Ishikawa (cell line): ENCODE data around the gene ARAF.

Experiments used
- CEBPB ChIP-seq: IDR thresholded peaks from 2 replicates; pipeline ENCODE4 v1.6.1; 2012
- CREB1 ChIP-seq: IDR thresholded peaks from 2 replicates; pipeline ENCODE4 v1.6.1; 2012; ENCODE audit warnings: low read depth
- EGR1 ChIP-seq: IDR thresholded peaks from 2 replicates; pipeline ENCODE4 v1.6.1; 2012
- EP300 ChIP-seq: IDR thresholded peaks from 2 replicates; pipeline ENCODE4 v1.6.1; 2012; ENCODE audit warnings: borderline replicate concordance
- FOXM1 ChIP-seq: IDR thresholded peaks from 2 replicates; pipeline ENCODE4 v1.6.1; 2012; ENCODE audit warnings: low read depth, borderline replicate concordance
- NFIC ChIP-seq: IDR thresholded peaks from 2 replicates; pipeline ENCODE4 v1.6.1; 2012
- RAD21 ChIP-seq: IDR thresholded peaks from 2 replicates; pipeline ENCODE4 v1.6.1; 2012; ENCODE audit warnings: low read depth
- REST ChIP-seq: IDR thresholded peaks from 2 replicates; pipeline ENCODE4 v1.6.1; 2012; ENCODE audit warnings: low read depth, mild to moderate bottlenecking
- TAF1 ChIP-seq: IDR thresholded peaks from 2 replicates; pipeline ENCODE4 v1.6.1; 2012; ENCODE audit warnings: low read depth, mild to moderate bottlenecking
- TCF12 ChIP-seq: IDR thresholded peaks from 2 replicates; pipeline ENCODE4 v1.6.1; 2012; ENCODE audit warnings: low read depth
- TEAD4 ChIP-seq: IDR thresholded peaks from 2 replicates; pipeline ENCODE4 v1.6.1; 2012
- USF1 ChIP-seq: IDR thresholded peaks from 2 replicates; pipeline ENCODE4 v1.6.1; 2012
- YY1 ChIP-seq: IDR thresholded peaks from 2 replicates; pipeline ENCODE4 v1.6.1; 2012; ENCODE audit warnings: low read depth
- ZBTB7A ChIP-seq: IDR thresholded peaks from 2 replicates; pipeline ENCODE4 v1.6.1; 2012; ENCODE audit warnings: low read depth
- TF ChIP-seq, protein P1 (sequence below): IDR thresholded peaks from 2 replicates; pipeline ENCODE4 v1.6.1; 2012

Gene ARAF

GRCh38 chrX:47577901-47578300 lies 16.9 kb downstream of the ARAF start:
- TF ChIP-seq REST (no peak), RAD21 (no peak)

GRCh38 chrX:47578692-47579091 lies 17.7 kb downstream of the ARAF start:
- no peak for TF ChIP-seq RAD21
- TF ChIP-seq REST: no peak
- no peak for TF ChIP-seq TAF1
- no peak for TF ChIP-seq CEBPB
- no peak for TF ChIP-seq FOXM1
- no peak for TF ChIP-seq NFIC
- TF ChIP-seq EGR1: no peak

- TF ChIP-seq TCF12 (no peak), RAD21 (no peak), CREB1 (no peak), FOXM1 (no peak), EP300 (no peak), TEAD4 (no peak), NFIC (no peak), EGR1 (no peak), TAF1 (no peak), YY1 (no peak), USF1 (no peak), REST (no peak), CEBPB (no peak), ZBTB7A (no peak)
- TF ChIP-seq, protein P1, sequence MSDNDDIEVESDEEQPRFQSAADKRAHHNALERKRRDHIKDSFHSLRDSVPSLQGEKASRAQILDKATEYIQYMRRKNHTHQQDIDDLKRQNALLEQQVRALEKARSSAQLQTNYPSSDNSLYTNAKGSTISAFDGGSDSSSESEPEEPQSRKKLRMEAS: no peak
These were observed 18.5 kb downstream of the ARAF start for GRCh38 chrX:47579537-47579936.

DNA sequence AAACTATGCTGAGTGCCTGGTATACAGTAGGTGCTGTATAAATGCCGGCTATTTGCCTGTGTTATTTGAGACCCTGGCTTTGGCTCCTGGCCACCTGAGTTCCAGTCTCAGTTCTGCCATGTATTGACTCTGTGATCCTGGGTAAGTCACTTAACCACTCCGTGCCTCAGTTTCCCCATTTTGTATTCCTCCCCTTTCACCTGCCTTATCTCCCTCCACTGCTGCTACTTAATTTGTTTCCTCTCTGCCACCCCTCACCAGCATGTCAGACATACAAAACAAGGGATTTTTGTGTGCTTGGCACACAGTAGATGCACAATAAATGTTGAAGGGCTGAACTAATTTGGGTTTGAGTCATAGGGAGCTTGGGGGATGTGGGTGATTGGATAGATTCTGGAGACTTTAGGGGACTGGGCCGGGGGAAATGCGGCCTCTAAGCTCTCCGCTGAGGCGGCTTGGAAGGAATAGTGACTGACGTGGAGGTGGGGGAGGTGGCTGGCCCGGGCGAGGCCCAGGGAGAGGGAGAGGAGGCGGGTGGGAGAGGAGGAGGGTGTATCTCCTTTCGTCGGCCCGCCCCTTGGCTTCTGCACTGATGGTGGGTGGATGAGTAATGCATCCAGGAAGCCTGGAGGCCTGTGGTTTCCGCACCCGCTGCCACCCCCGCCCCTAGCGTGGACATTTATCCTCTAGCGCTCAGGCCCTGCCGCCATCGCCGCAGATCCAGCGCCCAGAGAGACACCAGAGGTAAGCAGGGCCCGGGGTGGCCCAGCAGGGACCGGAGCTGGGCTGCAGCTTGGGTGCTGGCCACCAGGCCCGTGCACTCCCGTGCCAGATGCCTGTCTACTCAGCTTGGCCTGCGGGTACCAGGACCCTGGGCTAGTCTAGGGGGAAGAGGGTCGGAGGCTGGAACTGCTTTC lies 21.0 kb downstream of the ARAF start, which contains the start of gene TIMP1:
Gene TIMP1 (plus strand): TSS at position 706 of the 917 bp plus-strand sequence. CDS start 980 bp downstream, outside the sequence.
- TF ChIP-seq NFIC (no peak; the same call in 1 of the 2 replicates), EGR1 (peak; percentile 75)

DNA sequence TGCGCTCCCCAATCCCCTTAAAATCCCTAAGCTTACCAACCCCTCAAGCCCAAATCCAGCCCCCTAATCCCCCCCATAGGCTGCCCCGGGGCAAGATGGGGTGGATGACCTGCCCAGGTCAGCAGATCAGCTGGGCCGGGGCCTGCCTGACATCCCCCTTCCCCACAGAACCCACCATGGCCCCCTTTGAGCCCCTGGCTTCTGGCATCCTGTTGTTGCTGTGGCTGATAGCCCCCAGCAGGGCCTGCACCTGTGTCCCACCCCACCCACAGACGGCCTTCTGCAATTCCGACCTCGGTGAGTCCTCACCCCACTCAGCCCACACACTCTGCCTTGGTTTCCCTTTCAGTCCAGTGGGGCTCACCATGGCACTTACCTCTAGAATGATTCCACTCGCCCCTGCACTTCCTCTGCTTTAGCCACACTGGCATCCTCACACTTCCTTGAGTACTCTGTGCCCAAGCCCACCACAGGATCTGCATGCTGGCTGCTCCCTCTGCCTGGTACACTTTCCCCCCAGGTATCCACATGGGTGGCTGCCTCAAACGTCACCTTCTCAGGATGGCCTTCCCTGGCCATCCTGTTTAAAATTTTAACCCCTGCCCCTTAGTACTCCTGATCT lies 22.3 kb downstream of the ARAF start:
- TF ChIP-seq TCF12: no peak
- no peak for TF ChIP-seq EP300
- TF ChIP-seq EGR1: no peak
- TF ChIP-seq FOXM1: no peak
- TF ChIP-seq TAF1: no peak
- TF ChIP-seq TEAD4: no peak
- no peak for TF ChIP-seq CEBPB

- TF ChIP-seq REST: no peak
These were observed 23.7 kb downstream of the ARAF start for GRCh38 chrX:47584714-47585113.
